Fibroblast of gingiva (primary cell): ENCODE results near the gene GRB10.

Source experiments
- DNase-seq: peaks from one replicate; pipeline ENCODE4 v3.0.0-alpha.2; 2011; ENCODE audit warnings: low read depth

Gene GRB10

DNA sequence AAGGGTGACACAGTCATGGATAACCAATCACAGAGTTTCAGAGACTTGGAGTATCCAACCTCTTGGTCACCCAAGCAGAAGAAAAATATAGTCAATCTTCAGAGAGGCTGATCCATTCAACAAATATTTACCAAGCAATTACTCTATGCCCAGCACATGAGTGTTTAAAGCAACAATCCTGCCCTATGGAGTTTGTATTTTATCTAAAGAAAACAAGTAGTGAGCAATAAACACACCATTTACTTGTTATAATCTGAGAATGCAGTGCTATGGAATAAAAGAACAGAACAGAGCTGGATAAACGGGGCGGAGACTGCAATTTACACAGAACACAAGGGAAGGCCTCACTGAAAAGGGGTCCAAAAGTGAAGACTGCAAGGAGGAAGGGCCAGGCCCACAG, 63.8 kb downstream of the GRB10 start:
- no peak for DNase-seq

DNA sequence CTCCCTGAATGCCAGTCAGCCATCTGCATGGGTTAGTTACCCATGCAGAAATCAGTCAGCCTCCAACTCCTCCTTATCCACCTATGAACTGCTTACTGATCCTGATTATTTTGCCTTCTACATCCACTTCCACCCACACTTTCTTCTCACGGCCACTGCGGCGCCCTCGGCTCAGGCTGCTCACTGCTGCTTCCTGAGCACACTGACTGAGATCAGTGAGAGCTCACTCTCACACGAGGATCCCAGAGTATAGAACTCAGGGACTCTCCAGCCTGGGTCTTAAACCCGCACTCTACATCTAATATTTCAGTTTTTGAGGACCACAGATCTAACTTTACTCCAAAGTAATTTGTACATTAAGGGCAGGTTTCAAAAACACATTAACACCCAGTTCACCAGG, 64.4 kb downstream of the GRB10 start:
- no peak for DNase-seq

DNA sequence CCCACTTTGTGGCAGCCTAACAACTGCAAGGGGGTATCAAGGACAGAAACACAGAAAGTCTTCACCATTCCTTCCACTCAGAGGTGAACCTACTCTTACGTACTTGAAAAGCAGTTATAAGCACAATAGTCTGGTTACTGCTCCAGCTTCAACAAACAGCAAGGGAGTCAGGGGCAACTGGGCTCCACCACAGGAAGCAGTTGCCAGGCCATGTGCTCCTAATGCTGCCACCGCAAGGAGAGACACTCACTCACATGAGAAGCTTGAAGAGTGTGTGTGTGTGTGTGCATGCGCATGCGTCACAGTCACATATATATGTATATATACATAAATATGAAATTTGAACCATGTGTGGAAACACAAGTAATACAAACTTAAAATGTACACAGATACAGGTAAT, 65.5 kb downstream of the GRB10 start:
- no peak for DNase-seq

DNA sequence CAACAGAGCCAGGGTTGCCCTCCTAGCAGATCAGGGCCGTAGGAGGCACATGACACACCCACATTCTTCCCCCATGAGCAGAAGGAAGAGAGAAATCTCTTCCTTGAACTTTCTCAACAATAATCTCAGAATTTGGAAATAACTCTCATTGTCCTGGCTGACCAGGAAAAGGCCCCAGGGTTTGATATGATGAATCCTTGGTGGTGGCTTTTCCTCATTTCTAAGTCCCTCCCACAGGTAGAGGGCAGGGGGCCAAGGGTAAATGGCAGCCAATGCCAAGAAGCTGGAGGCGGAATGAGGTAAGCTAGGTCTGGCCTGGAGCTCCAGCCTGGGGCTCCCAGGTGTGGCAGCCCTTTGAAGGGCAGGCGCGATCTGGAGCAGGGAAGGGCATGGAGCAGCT, 67.8 kb downstream of the GRB10 start:
- DNase-seq: no peak

DNA sequence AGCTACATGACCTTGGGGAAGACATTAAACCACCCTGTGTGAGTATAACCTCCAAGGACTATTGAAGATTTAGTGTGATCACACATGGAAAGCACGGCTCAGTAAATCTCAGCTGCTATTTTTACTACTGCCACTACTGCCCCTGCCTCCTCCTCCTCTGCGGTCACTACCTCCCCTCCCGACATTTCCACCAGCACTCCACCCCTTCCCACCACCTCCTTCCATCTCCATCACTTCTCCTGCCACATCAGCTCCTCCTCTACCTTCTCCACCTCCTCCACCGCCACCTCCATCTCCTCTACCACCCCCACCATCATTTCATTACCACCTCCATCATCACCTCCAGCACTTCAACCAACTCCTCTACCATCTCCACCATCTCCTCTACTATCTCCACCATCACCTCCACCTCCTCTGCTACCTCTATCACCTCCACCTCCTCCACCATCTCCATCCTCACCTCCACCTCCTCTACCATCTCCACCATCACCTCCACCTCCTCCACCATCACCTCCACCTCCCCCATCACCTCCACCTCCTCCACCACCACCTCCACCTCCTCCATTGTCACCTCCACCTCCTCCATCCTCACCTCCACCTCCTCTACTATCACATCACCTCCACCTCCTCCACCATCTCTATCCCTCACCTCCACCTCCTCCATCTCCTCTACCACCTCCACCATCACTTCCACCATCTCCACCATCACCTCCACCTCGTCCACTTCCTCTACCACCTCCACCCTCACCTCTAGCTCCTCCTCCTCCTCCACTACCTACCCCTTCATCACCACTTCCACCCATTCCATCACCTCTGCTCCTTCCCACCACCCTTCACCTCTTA, 69.4 kb downstream of the GRB10 start:
- DNase-seq: no peak

DNA sequence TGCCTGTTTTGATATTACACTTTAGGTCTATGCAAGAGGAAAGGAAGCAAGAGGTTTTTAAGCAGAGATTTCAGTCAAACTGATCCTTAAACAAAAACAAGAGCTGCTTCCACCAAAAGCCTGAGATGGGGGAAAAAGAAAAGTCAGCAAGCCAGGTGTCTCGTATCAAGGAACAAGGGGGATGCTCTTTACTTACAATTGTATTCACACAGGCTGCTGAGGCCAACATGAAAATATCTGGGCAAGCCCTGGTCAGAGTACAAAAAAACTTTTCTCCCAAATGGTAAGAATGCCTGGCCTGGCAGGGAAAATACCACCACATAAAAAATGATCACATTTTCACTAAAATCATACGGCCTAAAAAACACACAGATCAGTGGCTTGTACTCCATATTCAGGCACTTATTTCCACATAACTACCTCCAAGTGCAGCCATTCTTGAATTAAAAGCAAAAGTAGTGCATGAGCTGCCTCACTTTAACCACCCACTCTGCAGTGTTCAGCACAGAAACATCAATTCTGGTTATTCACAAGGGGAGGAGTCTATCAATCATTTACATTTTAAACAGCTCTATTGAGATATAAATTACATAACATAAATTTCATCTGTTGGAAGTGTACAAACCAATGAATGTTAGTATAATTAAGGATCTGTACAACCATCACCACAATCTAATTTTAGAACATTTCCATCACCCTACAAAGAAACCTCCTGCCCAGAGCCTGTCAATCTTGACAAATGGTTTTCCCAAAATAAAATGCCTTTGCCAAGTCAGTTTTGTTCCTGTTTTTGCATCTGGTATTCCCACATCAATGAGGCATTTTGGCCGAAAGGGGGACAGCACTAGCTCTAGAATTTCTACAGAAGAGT, 70.2 kb downstream of the GRB10 start:
- no peak for DNase-seq

DNA sequence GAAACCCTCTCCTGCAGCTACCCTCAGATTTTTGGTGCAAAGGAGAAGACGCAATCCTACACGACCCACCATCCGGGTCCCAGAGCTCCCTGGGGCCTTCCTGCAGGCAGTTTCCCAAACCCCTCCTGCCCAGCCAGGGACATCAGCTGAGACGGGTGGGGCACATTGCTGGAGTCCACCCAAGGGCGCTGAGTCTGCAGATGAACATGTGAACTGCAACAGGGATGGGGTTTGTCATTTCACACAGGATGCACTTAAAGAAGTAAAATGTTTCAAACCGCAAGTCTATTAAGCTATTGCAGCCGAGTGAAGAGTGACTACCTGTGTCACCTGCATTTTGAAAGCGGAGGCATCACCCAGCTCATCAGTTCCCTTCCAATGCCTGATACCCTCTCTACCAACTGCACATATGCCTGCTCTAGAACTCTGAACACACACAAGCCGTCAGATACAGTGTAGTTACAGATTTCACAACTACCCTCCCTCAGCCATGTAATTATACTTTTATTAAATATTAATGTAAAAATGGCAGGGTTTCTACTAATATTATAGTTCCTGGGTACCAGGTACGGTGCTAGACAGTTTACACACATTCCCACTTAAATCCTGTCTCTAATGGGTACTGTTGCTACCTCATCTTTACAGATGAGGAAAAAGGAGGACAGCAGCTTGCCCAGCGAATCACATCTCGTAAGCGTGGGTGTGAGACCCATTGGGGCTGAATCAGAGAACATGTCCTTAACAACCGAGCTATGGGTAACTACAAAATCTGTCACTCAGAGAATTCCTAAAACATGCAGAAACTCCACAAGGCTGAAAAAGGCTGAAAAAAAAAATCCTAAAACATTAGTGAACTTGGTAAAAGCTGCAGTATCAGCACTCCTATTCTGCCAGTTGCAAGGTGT, 71.2 kb downstream of the GRB10 start:
- DNase-seq: no peak

DNA sequence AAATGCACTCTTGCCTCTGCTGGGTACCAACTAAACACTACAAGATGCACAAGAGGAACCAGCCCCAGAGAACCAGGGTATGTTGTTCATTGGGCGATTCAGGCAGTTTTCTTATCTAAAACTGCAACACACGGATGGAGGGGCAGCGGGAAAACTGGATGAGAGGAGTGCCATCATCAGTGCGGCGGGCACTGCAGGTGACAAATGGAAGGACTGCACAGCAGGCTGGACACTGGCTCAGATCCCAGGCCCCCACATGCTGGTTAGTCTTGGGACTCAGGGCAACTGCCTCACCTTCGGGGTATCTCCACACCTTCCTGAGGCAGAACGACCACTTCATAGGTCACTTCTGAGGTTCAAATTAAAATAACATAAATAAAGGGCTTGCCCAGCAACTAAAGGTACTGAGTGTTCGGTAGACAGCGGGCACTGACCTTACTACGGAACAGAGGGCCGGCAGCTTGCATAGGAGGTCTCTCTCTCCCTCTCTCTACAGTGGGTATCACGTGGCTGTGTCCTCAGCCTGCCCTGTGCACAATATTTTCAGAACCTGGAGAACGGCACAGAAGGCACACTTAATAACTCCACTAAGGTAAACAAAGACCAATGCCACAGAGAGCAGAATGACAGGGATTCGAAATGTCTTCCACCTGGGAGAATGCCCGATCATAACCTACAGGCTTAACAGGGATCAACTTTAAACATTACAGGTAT, 72.1 kb downstream of the GRB10 start:
- DNase-seq: no peak

DNA sequence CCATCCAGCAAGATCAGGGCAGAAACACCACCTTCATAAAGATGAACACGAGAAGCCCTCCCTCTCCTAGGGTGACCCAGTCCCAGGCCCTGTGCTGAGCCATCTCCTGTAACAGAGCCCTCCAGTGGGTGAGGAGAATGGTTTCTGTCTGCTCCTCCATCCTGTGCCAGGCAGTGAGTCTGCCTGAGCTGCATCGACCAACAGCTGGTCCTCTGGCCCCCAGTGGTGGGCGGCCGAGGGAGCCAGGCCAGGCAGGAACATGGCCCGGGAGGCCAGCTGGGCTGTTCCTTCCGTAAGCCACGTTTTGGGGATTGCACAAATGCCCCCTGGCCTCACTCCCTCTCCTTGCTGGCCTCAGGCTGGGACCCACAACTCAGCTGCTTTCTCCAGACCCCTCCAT, 73.5 kb downstream of the GRB10 start:
- DNase-seq: no peak

DNA sequence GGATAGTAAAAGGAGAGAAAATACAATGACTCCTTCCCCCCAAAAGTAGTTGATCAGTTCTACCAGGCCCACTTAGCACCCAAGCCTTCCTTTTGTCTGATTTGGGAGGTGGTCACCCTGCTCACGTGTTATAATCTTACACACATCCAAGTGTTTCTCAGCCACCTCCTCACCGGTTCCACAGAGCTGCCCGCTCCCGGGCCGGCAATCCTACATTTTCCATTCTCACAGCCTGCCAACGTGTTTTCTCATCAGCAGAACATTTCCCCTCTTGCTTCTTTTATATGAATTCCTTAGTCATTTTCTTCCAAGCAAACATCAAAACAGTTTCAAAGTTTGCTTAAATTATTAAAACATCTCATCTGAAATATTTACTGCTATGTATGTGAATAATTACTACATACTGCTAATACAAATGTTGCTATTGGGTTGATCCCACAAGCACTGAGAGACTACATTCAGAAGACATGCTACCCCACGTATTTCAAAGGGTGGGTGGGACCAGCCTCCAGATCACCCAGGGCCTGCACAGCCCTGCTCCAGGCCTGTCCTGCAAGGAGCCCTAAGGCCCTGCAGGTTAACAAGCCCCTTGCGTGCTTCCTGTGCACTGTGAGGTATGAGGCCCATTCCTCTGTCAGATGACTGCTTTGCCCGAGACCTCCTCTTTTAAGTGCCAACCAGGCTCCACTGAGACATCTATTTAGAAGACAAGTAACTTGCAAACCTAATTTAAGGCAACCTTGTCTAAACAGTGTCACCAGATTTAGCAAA, 75.3 kb downstream of the GRB10 start:
- no peak for DNase-seq

DNA sequence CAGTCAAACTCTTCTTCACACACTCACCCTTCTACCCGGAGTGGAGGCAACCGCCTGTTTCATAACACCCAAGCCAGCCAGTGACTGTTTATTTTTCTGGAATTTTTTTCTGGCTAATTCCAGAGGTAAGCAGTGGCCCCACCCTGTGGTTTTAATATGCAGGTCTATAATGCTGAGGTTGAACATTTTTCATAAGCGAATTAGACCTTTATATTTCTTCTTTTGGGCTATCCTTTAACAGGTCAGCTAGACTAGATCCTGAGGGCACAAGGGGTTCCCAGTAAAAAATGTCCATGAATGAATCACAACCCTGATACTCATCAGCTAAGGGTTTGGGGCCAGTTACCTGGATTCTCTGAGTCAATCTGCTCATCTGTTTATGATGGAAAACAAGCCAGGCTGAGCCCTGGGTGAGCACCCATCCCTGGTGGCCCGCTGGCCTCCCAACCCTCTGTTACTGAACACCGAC, 76.2 kb downstream of the GRB10 start:
- no peak for DNase-seq

DNA sequence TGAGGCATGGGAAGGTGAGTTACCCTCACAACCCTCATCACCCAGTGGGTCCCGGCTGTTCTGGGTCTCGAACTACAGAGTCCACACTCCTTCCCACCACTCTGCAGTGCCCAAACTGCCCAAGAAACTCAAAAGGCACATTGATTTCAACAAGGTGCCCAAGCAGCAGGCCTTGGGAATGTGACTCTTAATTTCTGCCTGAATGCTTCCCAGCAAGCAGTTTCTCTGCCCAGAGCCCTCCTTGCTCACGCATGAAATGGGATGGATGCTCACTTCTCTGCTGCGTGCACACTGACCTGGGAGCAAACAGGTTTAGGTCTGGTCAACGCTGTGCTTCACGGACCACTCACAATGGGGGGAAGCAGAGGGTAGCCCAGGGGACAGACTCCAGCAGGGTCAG, 77.9 kb downstream of the GRB10 start:
- DNase-seq: no peak

DNA sequence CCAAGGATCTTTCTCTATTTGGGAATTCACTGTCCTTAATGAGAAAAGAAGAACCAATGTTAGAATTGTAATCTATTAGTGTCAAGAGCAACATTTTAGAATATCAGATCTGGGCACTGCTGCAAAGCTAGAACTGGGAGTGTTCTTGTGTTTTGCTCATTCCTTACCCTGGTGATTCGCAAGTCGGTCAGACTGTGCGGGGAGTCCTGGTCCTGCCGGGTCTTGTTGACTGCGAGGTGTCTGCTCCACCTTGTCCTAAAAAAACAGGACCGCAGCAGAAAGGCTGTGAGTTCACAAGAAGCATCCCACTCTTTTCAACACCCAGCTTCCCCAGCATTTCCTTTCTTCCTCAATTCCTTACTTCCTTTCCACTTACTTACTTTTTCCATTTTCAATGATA, 79.0 kb downstream of the GRB10 start:
- DNase-seq: no peak

DNA sequence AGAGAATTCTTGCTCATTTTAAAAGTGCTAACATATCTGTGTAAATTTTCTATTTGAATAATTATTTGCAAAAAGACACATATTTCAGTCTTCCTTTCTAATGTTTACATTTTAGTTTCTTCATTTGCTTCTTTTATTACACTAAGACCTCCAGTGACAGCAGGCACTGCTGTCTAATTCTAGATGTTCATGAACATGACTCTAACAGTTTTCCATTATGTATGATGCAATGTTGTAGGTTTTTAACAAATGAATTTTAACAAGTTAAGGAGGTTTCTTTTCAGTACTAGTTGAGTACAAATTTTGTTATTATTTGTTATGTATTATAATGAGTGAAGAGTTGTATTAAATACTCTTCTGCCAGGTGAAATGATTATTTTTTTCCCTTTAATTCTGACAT, 83.6 kb downstream of the GRB10 start:
- no peak for DNase-seq

DNA sequence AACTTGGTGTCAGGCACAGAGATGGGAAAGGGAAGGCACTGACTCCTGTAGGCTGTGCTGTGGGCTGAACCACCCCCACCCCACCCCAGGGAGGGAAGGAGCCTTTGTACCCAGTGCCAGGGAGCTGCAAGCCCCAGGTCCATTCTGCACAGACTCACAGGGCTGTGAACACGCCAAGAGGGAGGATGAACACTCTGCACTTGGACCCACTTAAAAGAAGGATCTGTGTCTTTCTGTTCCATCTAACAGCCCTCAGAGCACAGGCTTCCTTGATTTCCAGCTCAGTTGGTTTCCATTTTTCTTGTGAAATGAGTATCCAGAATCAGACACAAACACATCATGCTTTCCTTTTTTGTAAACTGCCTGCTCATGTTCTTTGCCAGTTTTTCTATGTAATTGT, 84.9 kb downstream of the GRB10 start:
- DNase-seq: no peak

DNA sequence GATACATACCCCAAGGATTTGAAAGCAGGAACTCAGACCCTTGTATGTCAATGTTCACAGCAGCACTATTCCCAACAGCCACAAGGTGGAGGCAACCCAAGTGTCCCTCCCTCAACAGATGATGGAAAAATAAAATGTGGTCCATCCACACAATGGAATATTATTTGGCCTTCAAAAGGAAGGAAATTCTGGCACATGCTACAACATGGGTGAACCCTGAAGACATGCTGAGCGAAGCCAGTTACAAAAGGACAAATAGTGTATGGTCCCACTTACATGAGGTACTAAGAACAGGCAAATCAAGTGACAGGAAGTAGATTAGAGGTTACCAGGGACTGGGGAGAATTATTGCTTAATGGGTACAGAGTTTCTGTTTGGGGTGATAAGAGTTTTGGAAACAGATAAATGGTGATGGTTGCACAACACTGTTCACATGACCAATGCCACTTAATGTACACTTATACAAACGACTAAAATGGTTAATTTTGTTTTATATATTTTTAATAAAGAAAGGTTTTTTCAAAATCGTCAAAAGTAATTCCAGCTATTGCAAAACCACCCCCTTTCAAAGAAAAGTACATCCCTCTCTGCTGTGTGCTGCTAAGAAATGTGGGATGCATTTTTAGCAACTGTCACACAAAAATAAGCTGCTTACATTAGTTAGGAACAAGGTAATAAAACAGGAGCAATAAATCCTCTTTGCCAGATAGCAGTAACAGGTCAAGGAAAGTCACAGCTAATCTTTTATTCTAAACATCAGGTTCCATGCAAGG, 85.7 kb downstream of the GRB10 start:
- no peak for DNase-seq

DNA sequence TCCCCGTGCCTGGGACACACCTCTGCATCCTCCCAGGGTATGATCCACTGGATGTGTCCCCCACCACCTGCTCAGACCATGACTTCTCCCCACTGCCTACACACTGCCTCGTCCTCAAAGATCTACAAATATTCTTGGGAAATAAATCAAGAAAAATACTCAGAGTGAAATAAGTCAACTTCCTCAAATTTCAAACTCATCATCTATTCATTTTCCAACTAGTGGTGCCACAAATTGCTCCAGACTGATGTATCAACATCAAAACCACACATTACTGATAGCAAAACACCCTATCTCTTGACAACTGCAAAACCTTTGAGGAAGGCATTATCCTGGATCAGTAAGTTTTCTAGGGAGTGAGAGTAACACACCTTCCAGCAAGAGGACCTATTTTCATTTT, 87.7 kb downstream of the GRB10 start:
- DNase-seq: no peak

DNA sequence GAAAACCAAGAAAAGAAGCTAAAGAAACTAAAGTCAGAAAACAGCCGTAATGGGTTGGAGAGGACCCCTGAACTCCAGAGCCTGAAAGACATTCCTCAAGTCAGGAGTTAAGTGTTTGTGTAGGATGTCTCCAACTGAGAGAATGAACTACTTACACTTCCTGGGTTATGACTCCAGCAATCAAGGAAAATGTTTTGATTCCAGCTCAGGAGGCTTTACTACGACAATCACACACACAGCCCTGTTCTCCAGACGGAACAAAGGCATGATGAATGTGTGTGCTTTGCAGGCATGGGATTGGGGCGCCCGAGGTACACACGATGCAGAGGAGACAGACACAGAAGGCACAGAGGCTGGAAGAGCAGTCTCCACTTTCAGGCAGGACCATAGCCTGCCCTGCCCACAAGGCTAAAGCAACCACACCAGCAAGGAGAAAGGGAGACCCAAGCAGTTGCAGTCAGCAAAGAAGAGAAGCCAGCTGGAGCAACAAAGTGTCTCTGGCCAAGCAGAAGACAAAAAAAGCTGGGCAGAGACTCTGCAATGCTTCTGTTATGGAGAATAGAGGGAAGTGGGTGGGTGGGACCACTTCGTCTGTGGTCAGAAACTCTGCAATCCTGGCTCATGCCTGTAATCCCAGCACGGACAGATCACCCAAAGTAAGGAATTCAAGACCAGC, 89.1 kb downstream of the GRB10 start:
- DNase-seq: no peak

DNA sequence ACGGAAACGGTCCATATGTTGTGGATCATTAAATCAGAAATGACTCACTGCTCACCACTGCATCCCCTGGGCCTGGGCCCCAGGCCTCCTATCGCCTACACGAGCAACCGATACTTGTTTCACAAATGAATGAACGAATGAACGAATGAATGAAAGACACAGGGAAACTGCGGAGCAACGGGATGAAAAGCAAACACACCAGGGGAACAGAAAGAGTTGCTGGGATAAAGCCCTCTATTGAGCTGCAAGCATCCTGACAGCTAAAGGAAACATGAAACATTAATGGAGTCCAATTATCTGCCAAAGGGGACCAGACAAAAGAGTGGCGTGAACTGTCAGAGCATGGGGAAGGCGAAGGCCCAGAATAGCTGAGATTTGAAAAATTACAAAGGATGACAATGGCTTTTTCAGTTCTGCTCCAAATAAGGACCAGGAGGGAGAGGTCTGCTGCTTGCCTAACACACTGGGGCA, 92.1 kb downstream of the GRB10 start:
- no peak for DNase-seq
